NOMO-1 treated with DMSO at 0.1 percent for 48 hours (cell line): ENCODE measurements around the gene TRIM63.

Experiments used
- DNase-seq: peaks from one replicate; lab custom pipeline; 2025; ENCODE audit not compliant: unreplicated experiment; lab: John Stamatoyannopoulos, UW

TRIM63 gene

GRCh38 chr1:26035959-26036755, 31.3 kb downstream of the TRIM63 start:
- peak; percentile 56 for DNase-seq

- DNase-seq = peak; percentile 89
Measured at GRCh38 chr1:26035203-26035958, 32.0 kb downstream of the TRIM63 start.

- no peak for DNase-seq
Measured at GRCh38 chr1:26034504-26035202, 32.8 kb downstream of the TRIM63 start.

- no peak for DNase-seq
Measured at GRCh38 chr1:26032656-26033357, 34.6 kb downstream of the TRIM63 start.

GRCh38 chr1:26031611-26032220, 35.7 kb downstream of the TRIM63 start:
- DNase-seq = no peak

- DNase-seq = no peak
Measured at GRCh38 chr1:26031196-26031595, 36.2 kb downstream of the TRIM63 start.

GRCh38 chr1:26029864-26030481, 37.5 kb downstream of the TRIM63 start:
- peak; percentile 8 for DNase-seq

GRCh38 chr1:26029054-26029863, 38.2 kb downstream of the TRIM63 start:
- no peak for DNase-seq

- no peak for DNase-seq
Measured at GRCh38 chr1:26028490-26028980, 38.9 kb downstream of the TRIM63 start.

GRCh38 chr1:26027716-26028489, 39.5 kb downstream of the TRIM63 start:
- DNase-seq = peak; percentile 34

- DNase-seq = no peak
Measured at GRCh38 chr1:26025517-26025916, 41.9 kb downstream of the TRIM63 start.

- no peak for DNase-seq
Measured at GRCh38 chr1:26025060-26025459, 42.4 kb downstream of the TRIM63 start.

- DNase-seq = no peak
Measured at GRCh38 chr1:26023826-26024225, 43.6 kb downstream of the TRIM63 start.

- DNase-seq = no peak
Measured at GRCh38 chr1:26023009-26023408, 44.4 kb downstream of the TRIM63 start.

- no peak for DNase-seq
Measured at GRCh38 chr1:26022404-26022779, 45.0 kb downstream of the TRIM63 start.

GRCh38 chr1:26021647-26022403, 45.6 kb downstream of the TRIM63 start, which contains the start of gene EXTL1:
EXTL1 (plus strand) TSS chr1:26021775; CDS start chr1:26022647, 872 bp downstream.
- no peak for DNase-seq

GRCh38 chr1:26020941-26021646, 46.3 kb downstream of the TRIM63 start:
- DNase-seq = no peak
